Kidney tubule cell (primary cell): ENCODE results near the gene NDC1.
"Not testable (repeated sequence)": the region's sequence is repeated elsewhere in the genome, so short reads cannot be mapped to it uniquely, and the experiment has no call there.

Experiments used
- DNase-seq: peaks from one replicate; pipeline ENCODE4 v3.0.0-alpha.2; 2018; ENCODE audit warnings: low spot score

Gene NDC1

GRCh38 chr1:53825306-53825705 lies 12.8 kb downstream of the NDC1 start:
- DNase-seq: no peak

- DNase-seq: no peak
These were observed 15.2 kb downstream of the NDC1 start for GRCh38 chr1:53822931-53823330.

- DNase-seq: no peak
These were observed 16.7 kb downstream of the NDC1 start for GRCh38 chr1:53821380-53821779.

GRCh38 chr1:53819387-53819786 lies 18.7 kb downstream of the NDC1 start:
- no peak for DNase-seq

GRCh38 chr1:53816584-53816983 lies 21.5 kb downstream of the NDC1 start:
- not testable (repeated sequence) for DNase-seq

GRCh38 chr1:53815484-53815883 lies 22.6 kb downstream of the NDC1 start:
- DNase-seq: not testable (repeated sequence)

- DNase-seq: peak; percentile 23
These were observed 26.7 kb downstream of the NDC1 start for GRCh38 chr1:53811414-53811851.

GRCh38 chr1:53810497-53810896 lies 27.6 kb downstream of the NDC1 start:
- no peak for DNase-seq

GRCh38 chr1:53810007-53810406 lies 28.1 kb downstream of the NDC1 start:
- DNase-seq: no peak

- DNase-seq: no peak
These were observed 30.2 kb downstream of the NDC1 start for GRCh38 chr1:53807916-53808315.

- DNase-seq: no peak
These were observed 33.1 kb downstream of the NDC1 start for GRCh38 chr1:53804791-53805505.

GRCh38 chr1:53804181-53804580 lies 33.9 kb downstream of the NDC1 start:
- DNase-seq: no peak

- DNase-seq: no peak
These were observed 37.5 kb downstream of the NDC1 start for GRCh38 chr1:53800621-53801020.

GRCh38 chr1:53799141-53799540 lies 39.0 kb downstream of the NDC1 start:
- DNase-seq: no peak

- DNase-seq: no peak
These were observed 45.3 kb downstream of the NDC1 start for GRCh38 chr1:53792806-53793205.

GRCh38 chr1:53787655-53788054 lies 50.4 kb downstream of the NDC1 start:
- no peak for DNase-seq

- peak; percentile 14 for DNase-seq
These were observed 55.0 kb downstream of the NDC1 start for GRCh38 chr1:53783056-53783455.

- DNase-seq: no peak
These were observed 56.4 kb downstream of the NDC1 start for GRCh38 chr1:53781654-53782053.

- no peak for DNase-seq
These were observed 60.8 kb downstream of the NDC1 start for GRCh38 chr1:53777272-53777671.

GRCh38 chr1:53771648-53772047 lies 66.4 kb downstream of the NDC1 start:
- peak; percentile 51 for DNase-seq

- DNase-seq: no peak
These were observed 68.3 kb downstream of the NDC1 start for GRCh38 chr1:53769780-53770179.

- no peak for DNase-seq
These were observed 68.9 kb downstream of the NDC1 start for GRCh38 chr1:53769184-53769583.

- DNase-seq: peak; percentile 35
These were observed 71.2 kb downstream of the NDC1 start for GRCh38 chr1:53766831-53767405.

- no peak for DNase-seq
These were observed 71.8 kb downstream of the NDC1 start for GRCh38 chr1:53766194-53766742.
